ENCODE data around the gene RARA. TPM values are rescaled to one million over a fixed set of nuclear protein-coding genes. Genes with fewer than 3 reads are reported as not detected.

Gene RARA
- total RNA-seq, 1 donor from 2014 or later: 38.8 TPM

DNA sequence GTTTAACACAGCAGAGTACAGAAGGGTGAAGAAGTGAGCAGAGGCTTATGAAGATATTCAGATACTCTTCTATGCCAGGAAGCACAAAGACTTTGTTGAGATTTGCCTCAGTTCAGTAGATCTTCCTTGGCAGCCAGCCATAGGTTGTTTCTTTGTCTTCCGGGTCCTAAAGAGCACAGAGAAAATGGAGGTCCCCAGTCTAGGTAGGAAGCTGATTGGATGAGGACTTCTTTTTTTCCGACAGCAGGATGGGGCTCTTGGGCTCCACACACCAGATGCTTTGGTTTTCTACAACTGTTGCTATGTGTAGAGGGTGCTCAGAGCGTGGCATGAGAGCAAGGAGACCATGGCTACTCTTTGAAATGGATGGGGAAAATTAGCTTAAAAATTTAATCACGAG lies 29.6 kb upstream of the RARA start:
- Histone ChIP-seq H3K9me3 (ENCODE audit: insufficient read depth, low read depth, low read length) (no peaks in the 10 kb centered on the region), H3K27me3 (ENCODE audit: insufficient read depth, low read length) (no peaks in the 10 kb centered on the region), H3K4me1 (ENCODE audit: insufficient read depth, low read length) (peaks cover 14% of the 10 kb centered on the region), H3K79me2 (ENCODE audit: insufficient read depth, low read length) (no peaks in the 10 kb centered on the region), H4K20me1 (ENCODE audit: insufficient read depth, low read length) (no peaks in the 10 kb centered on the region), H2AFZ (ENCODE audit: low read depth, low read length) (no peak overlapping the region), H3K4me2 (ENCODE audit: low read length) (no peak overlapping the region), H3K4me3 (ENCODE audit: insufficient read depth, low read depth, low read length) (no peak overlapping the region), H3K36me3 (ENCODE audit: insufficient read depth, low read length) (peaks cover 29% of the 10 kb centered on the region), H3K9ac (ENCODE audit: low read length) (no peak overlapping the region), H3K27ac (ENCODE audit: low read depth, low read length) (no peak overlapping the region)
- DNase-seq (ENCODE audit: low read depth): no peak
- H3K4me1 Mint-ChIP-seq (ENCODE audit: low read depth, unreplicated experiment): peaks cover 19% of the 10 kb centered on the region
- no peak overlapping the region for H3K27ac Mint-ChIP-seq (ENCODE audit: unreplicated experiment)
- H3K4me3 Mint-ChIP-seq (ENCODE audit: unreplicated experiment): no peak overlapping the region
- no peak for TF ChIP-seq EZH2 (IDR thresholded peaks at IDR 0.05; ENCODE audit: insufficient read depth, low read length)
- TF ChIP-seq, protein P1, sequence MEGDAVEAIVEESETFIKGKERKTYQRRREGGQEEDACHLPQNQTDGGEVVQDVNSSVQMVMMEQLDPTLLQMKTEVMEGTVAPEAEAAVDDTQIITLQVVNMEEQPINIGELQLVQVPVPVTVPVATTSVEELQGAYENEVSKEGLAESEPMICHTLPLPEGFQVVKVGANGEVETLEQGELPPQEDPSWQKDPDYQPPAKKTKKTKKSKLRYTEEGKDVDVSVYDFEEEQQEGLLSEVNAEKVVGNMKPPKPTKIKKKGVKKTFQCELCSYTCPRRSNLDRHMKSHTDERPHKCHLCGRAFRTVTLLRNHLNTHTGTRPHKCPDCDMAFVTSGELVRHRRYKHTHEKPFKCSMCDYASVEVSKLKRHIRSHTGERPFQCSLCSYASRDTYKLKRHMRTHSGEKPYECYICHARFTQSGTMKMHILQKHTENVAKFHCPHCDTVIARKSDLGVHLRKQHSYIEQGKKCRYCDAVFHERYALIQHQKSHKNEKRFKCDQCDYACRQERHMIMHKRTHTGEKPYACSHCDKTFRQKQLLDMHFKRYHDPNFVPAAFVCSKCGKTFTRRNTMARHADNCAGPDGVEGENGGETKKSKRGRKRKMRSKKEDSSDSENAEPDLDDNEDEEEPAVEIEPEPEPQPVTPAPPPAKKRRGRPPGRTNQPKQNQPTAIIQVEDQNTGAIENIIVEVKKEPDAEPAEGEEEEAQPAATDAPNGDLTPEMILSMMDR (IDR thresholded peaks at IDR 0.05; ENCODE audit: insufficient read depth, low read depth, low read length): no peak
- no peak for FAIRE-seq
- H3K27me3 Mint-ChIP-seq (ENCODE audit: low read depth, unreplicated experiment): no peaks in the 10 kb centered on the region
- no peaks in the 10 kb centered on the region for H3K9me3 Mint-ChIP-seq (ENCODE audit: unreplicated experiment)
- H3K36me3 Mint-ChIP-seq (ENCODE audit: low read depth, unreplicated experiment): peaks cover 27% of the 10 kb centered on the region

DNA sequence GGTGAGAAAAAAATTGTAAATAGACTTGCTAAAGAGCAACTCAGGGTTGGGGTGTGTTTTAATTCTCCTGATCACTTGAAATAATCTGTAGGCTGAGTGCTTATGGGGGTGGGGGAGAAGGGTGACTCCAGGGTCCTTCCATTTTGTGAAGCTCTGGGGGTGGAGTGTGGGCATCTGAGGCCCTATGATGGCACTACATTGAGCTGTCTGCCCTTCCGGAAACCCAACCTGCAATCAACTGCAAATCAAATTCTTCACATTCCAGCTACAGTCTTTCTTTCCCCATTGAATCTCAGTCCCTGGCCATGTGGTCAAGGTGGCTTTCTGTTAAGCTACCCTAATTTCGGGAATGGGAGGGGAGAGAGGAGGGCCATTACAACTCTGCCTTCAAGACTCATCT lies 27.3 kb upstream of the RARA start:
- H3K27me3 Mint-ChIP-seq (ENCODE audit: low read depth, unreplicated experiment): no peaks in the 10 kb centered on the region
- TF ChIP-seq EZH2 (IDR thresholded peaks at IDR 0.05; ENCODE audit: insufficient read depth, low read length): no peak
- TF ChIP-seq, protein P1 (IDR thresholded peaks at IDR 0.05; ENCODE audit: insufficient read depth, low read depth, low read length): no peak
- FAIRE-seq: no peak
- H3K4me3 ChIP-seq (ENCODE audit: insufficient read depth, low read depth, low read length): no peak overlapping the region
- H3K27me3 ChIP-seq (ENCODE audit: insufficient read depth, low read length): no peaks in the 10 kb centered on the region
- H3K4me1 ChIP-seq (ENCODE audit: insufficient read depth, low read length): peaks cover 23% of the 10 kb centered on the region
- no peak overlapping the region for H3K27ac ChIP-seq (ENCODE audit: low read depth, low read length)
- no peaks in the 10 kb centered on the region for H3K9me3 Mint-ChIP-seq (ENCODE audit: unreplicated experiment)
- no peaks in the 10 kb centered on the region for H3K79me2 ChIP-seq (ENCODE audit: insufficient read depth, low read length)
- no peak overlapping the region for H3K4me2 ChIP-seq (ENCODE audit: low read length)
- H3K36me3 Mint-ChIP-seq (ENCODE audit: low read depth, unreplicated experiment): peaks cover 27% of the 10 kb centered on the region
- no peaks in the 10 kb centered on the region for H3K9me3 ChIP-seq (ENCODE audit: insufficient read depth, low read depth, low read length)
- no peaks in the 10 kb centered on the region for H4K20me1 ChIP-seq (ENCODE audit: insufficient read depth, low read length)
- H3K36me3 ChIP-seq (ENCODE audit: insufficient read depth, low read length): peaks cover 15% of the 10 kb centered on the region
- no peak overlapping the region for H3K27ac Mint-ChIP-seq (ENCODE audit: unreplicated experiment)
- H3K4me3 Mint-ChIP-seq (ENCODE audit: unreplicated experiment): no peak overlapping the region
- DNase-seq (ENCODE audit: low read depth): no peak
- no peak overlapping the region for H2AFZ ChIP-seq (ENCODE audit: low read depth, low read length)
- H3K4me1 Mint-ChIP-seq (ENCODE audit: low read depth, unreplicated experiment): peaks cover 26% of the 10 kb centered on the region
- no peak overlapping the region for H3K9ac ChIP-seq (ENCODE audit: low read length)

DNA sequence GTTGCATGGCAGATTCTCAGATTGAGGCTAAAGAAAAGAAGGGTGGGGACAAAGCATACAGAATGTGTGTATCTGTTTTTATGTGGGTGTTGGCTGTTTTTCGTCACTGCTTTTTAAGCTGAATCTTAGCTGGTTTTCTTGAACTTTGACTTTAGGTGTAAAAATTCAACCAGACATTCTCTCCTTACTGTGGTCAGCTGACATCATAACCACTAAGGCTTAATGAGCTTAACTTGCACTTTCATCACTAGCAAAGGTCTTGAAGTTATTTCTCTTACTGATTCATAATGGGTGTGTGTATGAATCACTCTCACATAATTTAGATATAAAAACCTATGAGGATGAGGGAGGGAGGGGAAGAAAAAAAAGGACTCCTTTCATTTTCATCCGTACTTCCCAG lies 25.3 kb upstream of the RARA start:
- Histone ChIP-seq H3K27me3 (ENCODE audit: insufficient read depth, low read length) (no peaks in the 10 kb centered on the region), H2AFZ (ENCODE audit: low read depth, low read length) (no peak overlapping the region), H3K36me3 (ENCODE audit: insufficient read depth, low read length) (peaks cover 5% of the 10 kb centered on the region), H3K9ac (ENCODE audit: low read length) (peak overlapping the region; percentile 79), H3K27ac (ENCODE audit: low read depth, low read length) (peak overlapping the region; percentile 93), H3K9me3 (ENCODE audit: insufficient read depth, low read depth, low read length) (no peaks in the 10 kb centered on the region), H3K79me2 (ENCODE audit: insufficient read depth, low read length) (peaks cover 3% of the 10 kb centered on the region), H4K20me1 (ENCODE audit: insufficient read depth, low read length) (no peaks in the 10 kb centered on the region), H3K4me3 (ENCODE audit: insufficient read depth, low read depth, low read length) (peak overlapping the region; percentile 52), H3K4me2 (ENCODE audit: low read length) (peak overlapping the region; percentile 84), H3K4me1 (ENCODE audit: insufficient read depth, low read length) (peaks cover 30% of the 10 kb centered on the region)
- H3K27me3 Mint-ChIP-seq (ENCODE audit: low read depth, unreplicated experiment): no peaks in the 10 kb centered on the region
- no peak for TF ChIP-seq EZH2 (IDR thresholded peaks at IDR 0.05; ENCODE audit: insufficient read depth, low read length)
- TF ChIP-seq, protein P1 (IDR thresholded peaks at IDR 0.05; ENCODE audit: insufficient read depth, low read depth, low read length): no peak
- FAIRE-seq (peak; percentile 82), DNase-seq (ENCODE audit: low read depth) (peak; percentile 99)
- no peak overlapping the region for H3K4me3 Mint-ChIP-seq (ENCODE audit: unreplicated experiment)
- H3K4me1 Mint-ChIP-seq (ENCODE audit: low read depth, unreplicated experiment): peaks cover 28% of the 10 kb centered on the region
- H3K9me3 Mint-ChIP-seq (ENCODE audit: unreplicated experiment): no peaks in the 10 kb centered on the region
- H3K27ac Mint-ChIP-seq (ENCODE audit: unreplicated experiment): peak overlapping the region; percentile 79
- peaks cover 20% of the 10 kb centered on the region for H3K36me3 Mint-ChIP-seq (ENCODE audit: low read depth, unreplicated experiment)
